Lower lobe of right lung (tissue), 2 donors: ENCODE measurements around the gene ANKRD24. TPM values are rescaled to one million over a fixed set of nuclear protein-coding genes. Genes with fewer than 3 reads are reported as not detected.

Source experiments
- ATAC-seq, 2 donors: fragments of 200-7000 bp; cut with Tn5 transposase; one replicate each; pipeline ENCODE4 v1.9.1; 2020 to 2022; ENCODE audit warnings: mild to moderate bottlenecking in 2 of 2, moderate library complexity in 2 of 2
- DNase-seq: peaks from one replicate; pipeline ENCODE4 v3.0.0-alpha.2; 2020
- H3K27ac ChIP-seq: fragments of 200-600 bp; one replicate; pipeline ENCODE4 v1.8.0; 2022
- H3K27me3 ChIP-seq: fragments of 200-600 bp; one replicate; pipeline ENCODE4 v1.8.0; 2022; ENCODE audit warnings: low read depth
- H3K36me3 ChIP-seq: fragments of 200-600 bp; one replicate; pipeline ENCODE4 v1.8.0; 2022; ENCODE audit warnings: mild to moderate bottlenecking
- H3K4me1 ChIP-seq: fragments of 200-600 bp; one replicate; pipeline ENCODE4 v1.8.0; 2022
- H3K4me3 ChIP-seq: fragments of 200-600 bp; one replicate; pipeline ENCODE4 v1.8.0; 2022; ENCODE audit warnings: mild to moderate bottlenecking
- H3K9me3 ChIP-seq: fragments of 200-600 bp; one replicate; pipeline ENCODE4 v1.8.0; 2022
- intact Hi-C: fragments of 100-400 bp; cut with DNase I; formaldehyde crosslinking; loops from one replicate; pipeline ENCODE4 v1.11.0; 2022
- total RNA-seq: library from RNA; stranded (reverse); fragmentation: NEBNext Ultra II Directional; extraction: Animal tissue kit (Norgen Biotek cat#: 25700); gene quantifications from one replicate; pipeline ENCODE4 v1.2.1, GENCODE V29; 2021
- TF ChIP-seq, protein P1 (sequence below): fragments of 200-600 bp; IDR thresholded peaks from one replicate; pipeline ENCODE4 v1.8.0; 2022; ENCODE audit warnings: antibody characterized with exemption, mild to moderate bottlenecking
- donor health status: DM: no; HTN: yes; CAD: no; lungs with severe emphysema.

The ANKRD24 gene
- total RNA-seq, 1 donor from 2014 or later = 1.9 TPM

GRCh38 chr19:4183967-4184717 is 1.7 kb downstream of the ANKRD24 start:
- Histone ChIP-seq H3K36me3 (peaks cover 16% of the 10 kb centered on the region), H3K27me3 (peaks cover 4% of the 10 kb centered on the region), H3K4me3 (no peak overlapping the region), H3K4me1 (peaks cover 34% of the 10 kb centered on the region), H3K9me3 (no peaks in the 10 kb centered on the region), H3K27ac (no peak overlapping the region)
- ATAC-seq (no peak), DNase-seq (peak; percentile 54)
- TF ChIP-seq, protein P1, sequence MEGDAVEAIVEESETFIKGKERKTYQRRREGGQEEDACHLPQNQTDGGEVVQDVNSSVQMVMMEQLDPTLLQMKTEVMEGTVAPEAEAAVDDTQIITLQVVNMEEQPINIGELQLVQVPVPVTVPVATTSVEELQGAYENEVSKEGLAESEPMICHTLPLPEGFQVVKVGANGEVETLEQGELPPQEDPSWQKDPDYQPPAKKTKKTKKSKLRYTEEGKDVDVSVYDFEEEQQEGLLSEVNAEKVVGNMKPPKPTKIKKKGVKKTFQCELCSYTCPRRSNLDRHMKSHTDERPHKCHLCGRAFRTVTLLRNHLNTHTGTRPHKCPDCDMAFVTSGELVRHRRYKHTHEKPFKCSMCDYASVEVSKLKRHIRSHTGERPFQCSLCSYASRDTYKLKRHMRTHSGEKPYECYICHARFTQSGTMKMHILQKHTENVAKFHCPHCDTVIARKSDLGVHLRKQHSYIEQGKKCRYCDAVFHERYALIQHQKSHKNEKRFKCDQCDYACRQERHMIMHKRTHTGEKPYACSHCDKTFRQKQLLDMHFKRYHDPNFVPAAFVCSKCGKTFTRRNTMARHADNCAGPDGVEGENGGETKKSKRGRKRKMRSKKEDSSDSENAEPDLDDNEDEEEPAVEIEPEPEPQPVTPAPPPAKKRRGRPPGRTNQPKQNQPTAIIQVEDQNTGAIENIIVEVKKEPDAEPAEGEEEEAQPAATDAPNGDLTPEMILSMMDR = no peak
- intact Hi-C loops = no loop called here

- ATAC-seq = no peak
- Histone ChIP-seq H3K27ac (no peak overlapping the region), H3K27me3 (peaks cover 4% of the 10 kb centered on the region), H3K4me1 (peaks cover 34% of the 10 kb centered on the region), H3K4me3 (no peak overlapping the region), H3K9me3 (no peaks in the 10 kb centered on the region), H3K36me3 (peaks cover 9% of the 10 kb centered on the region)
- TF ChIP-seq, protein P1 = no peak
- no peak for DNase-seq
- intact Hi-C loops = no loop called here
Measured at GRCh38 chr19:4184718-4185352, 2.3 kb downstream of the ANKRD24 start.

DNA sequence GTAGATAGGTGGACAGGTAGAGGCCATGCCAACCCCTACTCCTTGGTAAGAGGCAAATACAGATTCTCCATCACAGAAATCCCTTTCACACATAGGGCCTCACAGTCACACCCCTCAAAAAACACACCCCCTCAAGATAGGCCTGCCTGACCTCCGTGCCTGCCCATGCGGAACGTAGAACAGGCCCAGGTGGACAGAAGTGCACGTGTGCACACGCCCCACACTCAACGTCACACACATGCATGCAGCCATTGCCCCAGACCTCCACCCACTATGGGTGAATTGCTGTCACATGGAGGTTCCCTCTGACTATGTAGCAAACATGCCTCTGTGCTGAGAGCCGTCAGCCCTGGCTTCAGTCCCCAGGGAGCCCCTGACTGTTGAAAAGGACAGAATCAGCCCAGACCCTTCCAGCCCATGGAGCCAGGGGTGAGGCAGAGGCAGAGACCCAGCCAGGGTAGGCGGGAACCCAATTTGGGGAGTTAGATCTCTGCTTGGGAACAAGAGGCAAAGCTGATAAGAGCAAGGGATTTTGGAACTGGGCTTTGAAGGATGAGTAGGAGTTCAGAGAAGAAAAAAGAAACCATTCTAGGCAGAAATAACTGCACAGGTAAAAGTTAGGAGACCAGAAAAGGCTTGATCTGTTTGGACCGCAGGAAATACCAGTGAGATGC is 3.1 kb downstream of the ANKRD24 start:
- Histone ChIP-seq H3K4me1 (peaks cover 32% of the 10 kb centered on the region), H3K27me3 (peaks cover 4% of the 10 kb centered on the region), H3K4me3 (no peak overlapping the region), H3K36me3 (peaks cover 2% of the 10 kb centered on the region), H3K27ac (no peak overlapping the region), H3K9me3 (no peaks in the 10 kb centered on the region)
- ATAC-seq (no peak), DNase-seq (no peak)
- intact Hi-C loops = no loop called here
- TF ChIP-seq, protein P1 = no peak

GRCh38 chr19:4186087-4186993 is 3.9 kb downstream of the ANKRD24 start:
- Histone ChIP-seq H3K4me3 (no peak overlapping the region), H3K9me3 (no peaks in the 10 kb centered on the region), H3K27ac (no peak overlapping the region), H3K36me3 (no peaks in the 10 kb centered on the region), H3K4me1 (peaks cover 24% of the 10 kb centered on the region), H3K27me3 (peaks cover 4% of the 10 kb centered on the region)
- TF ChIP-seq, protein P1 = peak; percentile 70
- ATAC-seq = peak; percentile 54 to 73
- intact Hi-C loops = no loop called here
- peak; percentile 73 for DNase-seq
